CD4-positive, CD25-positive, alpha-beta regulatory T cell (primary cell): ENCODE data around the gene KLF9. TPM values are rescaled to one million over a fixed set of nuclear protein-coding genes. Genes with fewer than 3 reads are reported as not detected.

Experiments
- ATAC-seq, 2 donors: fragments of 150-1000 bp; cut with Tn5 transposase; one replicate each; pipeline ENCODE4 v1.10.0; 2021; ENCODE audit warnings: low read depth in 2 of 2, moderate number of reproducible peaks in 2 of 2, moderate library complexity in 1 of 2
- DNase-seq, 3 donors: peaks; one replicate each; pipeline versions ENCODE4 v3.0.0 to v3.0.0-alpha.2; 2012 to 2022; ENCODE audit warnings: mixed read lengths in 1 of 3
- H3K27ac ChIP-seq: one replicate; pipeline ENCODE4 v1.7.0; 2013; ENCODE audit warnings: mild to moderate bottlenecking, low read length; ENCODE audit not compliant: insufficient read depth, poor library complexity, severe bottlenecking
- H3K27me3 ChIP-seq: one replicate; pipeline ENCODE4 v1.7.0; 2013; ENCODE audit warnings: low read length; ENCODE audit not compliant: control insufficient read depth, insufficient read depth
- H3K36me3 ChIP-seq: one replicate; pipeline ENCODE4 v1.7.0; 2013; ENCODE audit warnings: mild to moderate bottlenecking, low read length, moderate library complexity; ENCODE audit not compliant: control insufficient read depth, insufficient read depth
- H3K4me1 ChIP-seq: 2 replicates; pipeline ENCODE4 v1.7.0; 2013; ENCODE audit warnings: mild to moderate bottlenecking, low read length; ENCODE audit not compliant: insufficient read depth, control insufficient read depth, poor library complexity, severe bottlenecking
- H3K4me3 ChIP-seq: one replicate; pipeline ENCODE4 v1.7.0; 2013; ENCODE audit warnings: low read depth, mild to moderate bottlenecking, low read length, moderate library complexity
- H3K9me3 ChIP-seq, 2 experiments: 1 replicate in 1 of 2; 2 replicates in 1 of 2; pipeline ENCODE4 v1.7.0; 2013; ENCODE audit warnings: low read length in 2 of 2, mild to moderate bottlenecking in 1 of 2, moderate library complexity in 1 of 2; ENCODE audit not compliant: control insufficient read depth in 2 of 2
- H3K27ac Mint-ChIP-seq, 3 donors: one replicate each; pipeline ENCODE4 v1.8.0; 2020 to 2022; ENCODE audit warnings: mild to moderate bottlenecking in 3 of 3, mixed read lengths in 3 of 3, moderate library complexity in 2 of 3
- H3K27me3 Mint-ChIP-seq: one replicate; pipeline ENCODE4 v1.8.0; 2022; ENCODE audit warnings: mild to moderate bottlenecking, mixed read lengths
- H3K36me3 Mint-ChIP-seq: one replicate; pipeline ENCODE4 v1.8.0; 2020; ENCODE audit warnings: mixed read lengths
- H3K4me1 Mint-ChIP-seq, 4 donors: one replicate each; pipeline ENCODE4 v1.8.0; 2020 to 2022; ENCODE audit warnings: mixed read lengths in 4 of 4, mild to moderate bottlenecking in 1 of 4
- H3K4me3 Mint-ChIP-seq, 4 donors: one replicate each; pipeline ENCODE4 v1.8.0; 2020 to 2022; ENCODE audit warnings: mild to moderate bottlenecking in 4 of 4, mixed read lengths in 4 of 4, moderate library complexity in 3 of 4
- H3K9me3 Mint-ChIP-seq, 7 donors: one replicate each; pipeline ENCODE4 v1.8.0; 2020 to 2022; ENCODE audit warnings: mixed read lengths in 7 of 7, mild to moderate bottlenecking in 3 of 7, moderate library complexity in 2 of 7
- polyA plus RNA-seq, 4 donors: library from polyadenylated mRNA; unstranded; fragments of 300-500 nt; fragmentation: Illumina TruSeq; gene quantifications; one replicate each; pipeline ENCODE4 v1.2.3, GENCODE V29; 2021
- total RNA-seq: library from RNA; stranded (reverse); gene quantifications from one replicate; pipeline ENCODE4 v1.2.3, GENCODE V29; 2022

The KLF9 gene
- total and polyA plus RNA-seq, 5 donors from 2014 or later, result 1.4 to 86.7 (median 3.6) TPM

- no peaks in the 10 kb centered on the region for H3K27me3 ChIP-seq
- no peaks in the 10 kb centered on the region for H3K9me3 ChIP-seq
- Mint-ChIP-seq H3K4me1 (peaks cover 0 to 4% (median 1%) of the 10 kb centered on the region in 4 donors), H3K36me3 (peaks cover 25% of the 10 kb centered on the region), H3K9me3 (no peaks in the 10 kb centered on the region), H3K27me3 (no peaks in the 10 kb centered on the region), H3K27ac (peak overlapping the region in 1 of 3 donors; percentile 17), H3K4me3 (no peak overlapping the region)
- ATAC-seq (no peak), DNase-seq (no peak)
- H3K4me1 ChIP-seq, result no peaks in the 10 kb centered on the region
- H3K4me3 ChIP-seq, result no peak overlapping the region
- H3K36me3 ChIP-seq, result peaks cover 34% of the 10 kb centered on the region
- H3K27ac ChIP-seq, result no peak overlapping the region
Observed at GRCh38 chr9:70352356-70352755, 62.1 kb downstream of the KLF9 start.

GRCh38 chr9:70347046-70347445 is 67.4 kb downstream of the KLF9 start:
- Histone ChIP-seq H3K27ac (no peak overlapping the region), H3K4me1 (no peaks in the 10 kb centered on the region), H3K4me3 (no peak overlapping the region), H3K36me3 (peaks cover 48% of the 10 kb centered on the region), H3K9me3 (no peaks in the 10 kb centered on the region), H3K27me3 (no peaks in the 10 kb centered on the region)
- no peak for ATAC-seq
- Mint-ChIP-seq H3K4me3 (no peak overlapping the region), H3K36me3 (peaks cover 32% of the 10 kb centered on the region), H3K9me3 (no peaks in the 10 kb centered on the region), H3K27ac (no peak overlapping the region), H3K27me3 (no peaks in the 10 kb centered on the region), H3K4me1 (peaks cover 0 to 7% (median 2%) of the 10 kb centered on the region in 4 donors)
- DNase-seq, result no peak

- no peak overlapping the region for H3K4me3 Mint-ChIP-seq
- peaks cover 8% of the 10 kb centered on the region for H3K36me3 Mint-ChIP-seq
- H3K27ac Mint-ChIP-seq, result no peak overlapping the region
- no peaks in the 10 kb centered on the region for H3K9me3 Mint-ChIP-seq
- H3K27me3 Mint-ChIP-seq, result no peaks in the 10 kb centered on the region
- no peak overlapping the region for H3K4me3 ChIP-seq
- peaks cover 3 to 23% (median 7%) of the 10 kb centered on the region in 4 donors for H3K4me1 Mint-ChIP-seq
- no peaks in the 10 kb centered on the region for H3K27me3 ChIP-seq
- H3K36me3 ChIP-seq, result peaks cover 6% of the 10 kb centered on the region
- no peaks in the 10 kb centered on the region for H3K9me3 ChIP-seq
- DNase-seq, result peak in 2 of 3 donors; percentile 23 to 37
- H3K27ac ChIP-seq, result no peak overlapping the region
- ATAC-seq, result no peak
- H3K4me1 ChIP-seq, result no peaks in the 10 kb centered on the region
Observed at GRCh38 chr9:70340572-70340971, 73.9 kb downstream of the KLF9 start.

Other genes starting within 250 kb of the KLF9 start
- gene SMC5, start 155.7 kb downstream of the KLF9 start, total RNA-seq, result 37.1 TPM
- 10 to 100 TPM; 12.5 to 17.9 (median 16.0) TPM for gene SMC5, start 155.7 kb downstream of the KLF9 start, polyA plus RNA-seq